NCI-H1417 (cell line): ENCODE measurements around the gene MIEF1.

Experiments used
- DNase-seq, 3 experiments: peaks; one replicate each; lab custom pipeline; 2025; lab: John Stamatoyannopoulos, UW

MIEF1 gene

DNA sequence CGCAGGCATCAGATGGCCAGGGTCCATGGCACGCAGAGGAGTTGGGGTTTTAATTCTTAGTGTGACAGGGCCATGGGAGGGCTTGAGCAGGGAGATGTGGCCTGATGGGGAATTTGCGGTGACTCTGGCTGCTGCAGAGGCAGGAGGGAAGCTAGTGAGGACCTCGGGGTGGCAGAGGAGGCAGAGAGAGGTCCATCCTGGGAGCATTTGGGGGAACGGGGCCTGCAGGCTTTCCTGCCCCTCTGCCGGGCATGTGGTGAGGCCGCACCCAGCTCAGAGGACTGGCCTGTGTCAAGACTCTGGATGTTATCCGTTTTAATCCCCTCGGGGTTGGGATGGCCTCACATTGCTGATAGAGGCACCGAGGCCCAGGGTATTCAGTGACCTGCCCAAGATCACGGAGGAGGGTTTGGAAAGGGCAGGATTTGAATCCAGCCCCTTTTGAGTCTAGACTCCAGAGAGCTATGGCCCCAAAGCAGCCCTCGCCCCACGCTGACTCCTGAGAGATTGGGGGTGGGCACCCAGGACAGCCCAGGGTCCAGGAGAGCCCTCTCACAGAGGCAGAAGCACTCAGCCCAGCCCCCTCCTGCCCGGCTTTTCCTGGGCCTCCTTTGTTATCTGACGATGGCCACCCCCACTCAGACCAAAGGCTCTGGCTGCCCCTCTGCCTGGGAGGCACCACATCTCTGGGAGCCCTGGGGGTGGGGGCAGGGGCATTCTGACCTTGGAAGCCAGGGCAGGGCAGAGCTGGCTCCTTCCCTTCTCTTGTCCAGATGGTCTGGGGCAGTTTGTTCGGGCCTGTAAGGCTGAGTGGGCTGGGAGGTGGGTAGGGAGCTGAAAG is 31.4 kb upstream of the MIEF1 start:
- no peak for DNase-seq

DNA sequence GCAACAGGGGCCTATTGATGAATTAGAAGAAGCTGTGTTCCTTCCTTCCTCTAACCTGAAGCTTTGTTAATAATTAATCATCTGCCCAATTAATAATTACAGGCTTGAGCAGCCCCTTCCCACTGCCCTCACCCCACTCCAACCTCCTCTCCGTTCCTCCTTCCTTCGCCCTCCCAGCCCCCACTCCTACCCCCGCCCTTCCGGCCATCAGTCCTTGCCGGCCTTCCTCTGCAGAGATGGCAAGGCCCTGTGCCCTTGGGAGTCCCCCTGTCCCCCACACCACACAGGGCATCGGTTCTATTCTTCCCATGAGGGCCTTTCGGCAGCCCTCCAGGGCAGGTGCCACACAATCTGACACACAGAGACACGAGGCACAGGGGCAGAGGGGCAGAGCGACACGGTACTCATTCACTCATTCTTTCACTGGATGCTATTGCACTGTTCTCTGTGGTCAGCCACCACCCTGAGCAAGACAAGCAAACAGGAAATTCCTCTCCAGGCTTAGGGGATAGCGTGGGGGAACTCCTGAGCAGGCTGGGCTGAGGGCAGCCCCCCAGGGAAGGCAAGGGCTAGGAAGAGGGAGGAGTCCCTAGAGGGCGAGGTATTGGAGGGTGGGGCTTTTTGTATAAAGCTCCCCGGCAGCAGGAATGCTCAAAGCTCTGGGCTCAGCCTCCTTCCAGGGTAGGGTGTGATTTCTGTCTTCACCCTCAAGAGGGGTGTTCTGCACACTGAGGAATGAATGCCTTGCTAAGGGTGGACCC is 30.5 kb upstream of the MIEF1 start:
- DNase-seq = no peak

DNA sequence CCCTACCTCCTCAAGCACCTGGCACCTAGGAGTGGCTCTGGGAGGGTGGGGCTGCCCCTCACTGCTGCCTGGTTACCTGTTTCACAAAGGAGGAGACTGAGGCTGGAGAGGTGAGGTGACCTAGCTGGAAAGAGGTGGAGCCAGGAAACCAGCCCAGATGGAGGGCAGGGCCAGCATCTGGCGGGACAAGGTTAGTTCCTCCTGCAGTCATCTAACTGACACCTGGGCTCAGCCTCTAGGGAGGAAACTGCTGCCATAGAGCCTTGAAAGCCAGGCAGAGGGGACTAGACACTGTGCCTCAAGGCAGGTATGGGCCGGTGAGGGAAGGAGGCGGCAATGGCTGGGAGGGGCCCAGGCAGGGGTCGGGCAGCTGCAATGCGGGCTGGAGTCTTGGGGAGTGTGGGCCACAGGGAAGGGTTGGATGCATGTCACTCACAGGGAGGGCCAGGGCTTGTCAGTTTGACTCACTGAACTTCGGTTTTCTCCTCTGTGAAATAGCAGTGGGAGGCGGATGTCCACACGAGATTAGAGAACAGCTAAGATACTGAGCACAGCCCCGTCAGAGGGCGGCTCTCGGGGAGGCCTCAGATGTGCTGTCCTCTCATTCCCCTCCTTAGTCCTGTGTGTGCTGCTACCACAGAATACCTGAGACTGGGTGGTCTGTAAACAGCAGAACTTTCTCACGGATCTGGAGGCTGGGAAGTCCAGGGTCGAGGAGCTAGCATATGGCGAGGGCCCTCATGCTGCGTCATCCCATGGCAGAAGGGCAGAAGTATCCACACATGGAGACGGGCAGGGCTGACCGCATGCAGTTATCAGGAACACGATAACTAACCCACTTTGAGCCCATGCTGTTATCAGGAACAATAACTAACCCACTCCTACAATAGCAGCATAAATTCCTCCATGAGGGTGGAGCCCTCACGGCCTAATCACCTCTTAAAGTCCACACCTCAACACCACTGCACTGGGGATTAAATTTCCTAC is 29.2 kb upstream of the MIEF1 start:
- DNase-seq = peak; percentile 27 to 69 (median 55)

DNA sequence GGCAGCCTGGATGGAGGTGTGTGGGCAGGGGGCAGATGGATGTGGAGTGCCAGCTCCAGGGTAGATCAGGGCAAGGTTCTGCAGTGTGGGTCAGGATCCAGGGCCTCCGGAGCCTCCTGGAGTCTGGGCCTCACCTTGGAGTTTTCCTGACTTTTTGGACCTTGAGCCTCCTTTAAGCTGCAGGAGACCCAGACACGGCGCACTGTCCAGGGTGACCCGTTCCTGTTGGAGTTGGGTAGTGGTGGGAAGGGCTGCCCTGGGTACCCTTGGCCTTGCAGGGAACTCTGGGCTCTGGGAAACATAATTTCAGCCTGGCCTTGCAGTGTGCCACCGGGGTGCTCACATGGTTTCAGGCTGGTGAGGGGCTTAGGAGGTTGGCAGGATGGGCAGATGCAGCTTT is 28.2 kb upstream of the MIEF1 start:
- no peak for DNase-seq

DNA sequence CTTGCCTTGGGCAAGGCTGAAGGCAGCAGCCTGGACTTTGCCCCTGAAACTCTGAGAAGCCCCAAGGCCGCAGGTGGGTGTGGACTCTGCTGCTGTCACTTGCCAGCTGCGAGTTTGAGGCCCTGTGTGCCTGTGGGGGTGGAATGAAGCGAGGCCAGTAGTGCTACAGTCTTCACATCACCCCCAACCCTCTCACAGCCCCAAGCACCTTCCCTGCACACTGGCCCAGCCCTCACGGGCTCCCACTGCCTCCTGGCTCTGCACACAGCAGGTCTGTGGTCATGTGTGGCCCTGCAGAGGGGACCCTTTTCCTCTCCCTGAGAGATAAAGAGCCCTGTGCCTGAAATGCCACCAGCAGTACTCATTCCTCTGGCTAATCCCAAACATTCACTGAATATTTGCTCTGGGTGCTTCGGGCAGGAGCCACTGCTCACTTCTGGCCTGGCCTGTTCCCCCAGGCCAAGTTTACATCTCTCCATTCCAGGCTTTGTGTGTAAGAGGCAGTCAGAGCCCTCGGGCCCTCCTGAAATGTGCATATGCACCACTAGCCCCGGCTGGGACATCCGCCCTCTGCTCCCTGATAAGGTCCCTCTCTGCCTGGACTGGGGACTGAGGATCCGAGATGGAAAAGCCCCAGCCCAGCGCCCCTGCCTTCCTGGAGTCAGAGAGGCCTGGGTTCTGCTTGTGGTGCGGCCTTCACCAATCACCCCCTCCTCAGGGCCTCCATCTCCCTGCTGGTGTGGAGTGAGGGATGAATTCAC is 27.6 kb upstream of the MIEF1 start:
- DNase-seq = no peak

DNA sequence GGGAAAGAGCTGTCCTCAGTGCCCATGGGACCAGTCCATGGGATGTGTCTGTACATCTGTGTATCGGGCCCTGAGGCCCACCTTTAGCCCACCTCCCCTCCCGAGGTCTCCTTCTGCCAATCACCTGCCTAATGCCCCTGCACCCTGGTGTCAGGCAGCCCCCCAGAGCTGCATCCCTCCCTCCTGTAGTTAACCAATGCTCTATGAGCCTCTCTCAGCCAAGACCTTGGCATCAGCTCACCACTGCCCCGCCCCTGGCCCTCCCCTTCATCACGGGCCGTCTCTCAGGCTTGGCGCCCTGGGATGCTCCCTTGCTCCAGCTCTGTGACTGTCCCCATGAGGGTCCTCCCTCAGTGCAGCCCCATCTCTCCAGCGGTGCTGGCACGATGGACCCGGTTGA is 26.8 kb upstream of the MIEF1 start:
- no peak for DNase-seq

DNA sequence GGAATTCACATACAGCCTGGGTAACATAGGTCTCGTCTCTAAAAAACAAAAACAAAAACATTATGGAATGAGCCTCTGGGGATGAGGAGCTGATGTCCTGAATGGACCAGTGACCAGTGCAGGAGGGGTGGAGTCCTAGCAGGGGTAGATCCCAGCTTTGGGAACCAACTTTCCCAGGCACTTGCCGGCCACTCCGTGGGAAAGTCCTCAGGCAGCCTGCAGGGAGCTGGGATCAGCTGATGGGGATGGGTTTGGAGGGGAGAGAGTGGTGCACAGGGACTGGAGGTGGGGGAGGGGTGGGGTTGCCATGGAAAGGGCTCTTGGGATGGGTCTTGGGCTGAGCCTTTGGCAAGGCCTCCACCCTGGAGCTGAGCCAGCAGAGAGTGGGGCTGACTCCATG is 26.2 kb upstream of the MIEF1 start:
- no peak for DNase-seq

DNA sequence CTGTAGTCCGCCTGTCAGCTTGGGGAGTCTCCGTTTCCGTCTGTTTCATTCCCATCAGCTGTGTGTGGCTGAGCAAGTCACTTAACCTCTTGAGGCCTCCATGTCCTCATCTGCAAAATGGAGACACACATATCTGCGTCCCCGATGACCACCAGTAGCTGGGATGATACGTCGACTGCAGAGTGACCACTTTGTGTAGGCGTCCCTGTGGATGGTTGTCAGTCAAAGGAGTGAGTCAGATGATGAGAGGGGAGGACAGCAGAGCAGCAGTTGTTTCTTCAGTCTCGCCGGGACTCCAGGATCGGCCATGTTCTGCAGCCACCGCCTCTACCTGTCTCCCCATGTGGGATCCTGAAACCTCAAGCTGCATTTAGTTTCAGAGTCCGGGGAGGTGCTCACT is 25.4 kb upstream of the MIEF1 start:
- DNase-seq = no peak

DNA sequence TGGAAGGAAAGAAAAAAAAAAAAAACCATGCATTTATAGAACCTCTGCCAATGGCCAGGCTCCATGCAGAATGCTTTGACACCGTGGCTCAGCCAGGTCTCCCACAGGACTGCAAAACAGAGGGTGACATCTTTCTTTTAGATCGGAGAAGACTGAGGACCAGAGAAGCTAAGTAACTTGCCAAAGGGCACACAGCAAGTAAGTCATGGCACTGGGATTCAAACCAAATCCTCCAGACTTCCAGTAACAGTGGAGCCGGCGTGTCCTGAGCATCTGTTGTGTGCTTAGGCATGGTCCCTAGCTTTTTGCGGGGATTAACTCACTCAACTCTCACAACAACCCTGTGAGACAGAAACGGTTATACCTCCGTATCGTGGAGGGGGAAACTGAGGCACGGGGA is 24.5 kb upstream of the MIEF1 start:
- no peak for DNase-seq

DNA sequence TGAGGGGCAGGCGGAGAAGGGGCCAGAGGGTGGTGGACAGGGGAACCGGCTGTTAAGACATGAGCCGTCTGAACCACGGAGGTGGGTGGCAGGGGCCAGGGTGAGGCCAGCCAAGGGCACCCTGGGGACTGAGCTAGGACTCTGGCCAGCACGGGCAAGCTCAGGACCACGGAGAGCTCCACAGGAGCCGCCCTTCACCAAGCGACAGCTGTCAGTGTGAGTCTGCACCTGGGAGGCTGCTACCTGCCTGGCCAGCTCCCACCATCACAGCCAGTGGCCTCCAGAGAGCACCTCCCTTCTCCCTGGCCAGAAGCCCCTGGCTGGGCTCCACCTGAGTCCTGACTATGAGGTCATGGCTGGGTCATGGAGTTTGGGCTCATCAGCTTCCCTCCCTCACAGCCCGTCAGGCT is 23.6 kb upstream of the MIEF1 start:
- no peak for DNase-seq

DNA sequence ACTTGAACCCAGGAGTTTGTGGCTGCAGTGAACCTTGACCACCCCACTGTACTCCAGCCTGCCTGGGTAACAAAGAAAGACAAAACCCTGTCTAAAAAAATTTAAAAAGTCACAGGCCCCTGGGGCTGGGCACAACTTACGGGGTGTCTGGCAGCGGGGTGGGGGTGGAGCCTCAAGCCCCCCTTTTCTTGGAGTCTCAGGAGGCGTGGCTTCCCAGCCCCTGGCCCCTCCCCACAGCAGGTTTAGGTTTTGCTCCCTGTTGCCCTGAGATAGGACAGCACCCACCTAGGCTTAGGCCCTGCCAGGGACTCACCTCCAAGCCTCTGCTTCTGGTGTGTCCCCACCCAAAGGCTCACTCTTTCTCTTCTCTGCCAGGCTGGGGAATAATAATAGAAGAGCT is 22.8 kb upstream of the MIEF1 start:
- DNase-seq = no peak

DNA sequence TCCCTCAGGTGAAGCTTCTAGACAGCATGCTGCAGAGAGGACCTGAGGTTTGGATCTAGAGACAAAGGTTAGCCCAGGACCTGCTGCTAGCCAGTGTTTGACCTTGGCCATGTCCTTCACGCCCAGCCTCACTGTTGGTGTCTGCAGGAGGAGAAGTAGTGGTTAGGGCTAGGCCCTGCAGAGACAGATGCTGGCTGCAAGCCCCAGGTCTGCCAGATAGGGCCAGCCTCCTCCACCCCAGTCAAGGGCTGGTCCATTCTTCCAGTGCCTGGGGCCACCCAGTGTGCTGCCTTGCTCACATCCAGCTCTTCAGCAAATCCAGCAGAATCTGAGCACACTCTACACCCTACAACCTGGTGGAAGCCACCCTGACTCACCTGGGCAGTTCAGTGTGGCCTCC is 21.5 kb upstream of the MIEF1 start:
- DNase-seq = no peak

DNA sequence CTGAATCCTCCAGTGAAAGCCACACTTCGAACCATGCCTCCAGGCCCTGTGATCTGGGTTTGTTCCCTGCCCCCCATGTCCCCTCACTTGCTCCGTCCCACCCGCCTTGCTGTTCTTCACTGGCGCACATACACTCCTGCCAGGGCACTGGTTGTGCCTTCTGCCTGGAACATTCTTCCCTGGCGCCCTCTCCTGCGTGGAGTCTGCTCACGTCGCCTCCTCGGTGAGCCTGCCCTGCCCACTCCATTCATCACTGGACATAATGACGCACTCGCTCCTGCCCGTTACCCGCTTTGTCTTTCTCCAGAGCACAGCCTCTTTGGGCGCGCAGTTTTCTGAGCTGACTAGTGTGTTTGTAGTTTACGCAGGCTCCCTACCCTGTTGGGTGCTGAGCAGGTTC is 21.0 kb upstream of the MIEF1 start:
- no peak for DNase-seq

DNA sequence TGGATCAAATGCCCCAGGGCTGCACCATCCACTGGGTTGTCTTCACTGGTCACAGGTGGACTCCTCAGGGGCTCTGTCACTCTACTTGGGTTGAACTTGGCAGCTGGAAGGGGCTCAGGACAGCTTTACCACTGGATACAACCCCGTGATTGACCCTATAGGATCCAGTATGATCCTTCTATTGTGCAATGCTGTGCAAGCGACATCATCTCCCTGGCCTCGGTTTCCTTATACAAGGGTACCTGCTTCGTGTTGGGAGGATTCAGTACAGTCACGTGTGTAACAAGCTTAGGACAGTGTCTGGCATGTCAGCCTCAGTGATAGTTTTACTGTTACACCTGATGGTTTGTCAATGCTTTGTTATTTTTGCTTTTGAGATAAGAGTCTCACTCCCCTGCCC is 20.5 kb upstream of the MIEF1 start:
- DNase-seq = no peak

DNA sequence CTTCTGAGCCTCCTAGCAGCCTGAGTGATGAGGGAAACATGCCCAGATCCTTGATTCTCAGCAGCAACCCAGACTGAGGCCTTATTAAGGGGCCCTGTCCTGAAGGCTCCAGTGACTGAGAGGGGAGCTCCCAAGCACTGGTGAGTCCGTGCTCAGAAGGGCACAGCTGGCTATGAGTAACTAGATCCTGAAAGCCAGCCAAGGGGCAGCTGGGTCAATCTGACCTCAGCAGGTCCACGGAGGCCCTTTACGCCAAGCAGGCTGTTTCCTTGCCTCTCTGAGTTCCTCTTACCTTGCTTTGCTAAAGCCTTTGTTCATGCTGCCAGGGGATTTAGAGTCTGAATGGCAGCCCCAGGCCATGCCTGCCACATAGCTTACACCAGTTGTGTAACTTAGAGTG is 19.3 kb upstream of the MIEF1 start:
- no peak for DNase-seq

DNA sequence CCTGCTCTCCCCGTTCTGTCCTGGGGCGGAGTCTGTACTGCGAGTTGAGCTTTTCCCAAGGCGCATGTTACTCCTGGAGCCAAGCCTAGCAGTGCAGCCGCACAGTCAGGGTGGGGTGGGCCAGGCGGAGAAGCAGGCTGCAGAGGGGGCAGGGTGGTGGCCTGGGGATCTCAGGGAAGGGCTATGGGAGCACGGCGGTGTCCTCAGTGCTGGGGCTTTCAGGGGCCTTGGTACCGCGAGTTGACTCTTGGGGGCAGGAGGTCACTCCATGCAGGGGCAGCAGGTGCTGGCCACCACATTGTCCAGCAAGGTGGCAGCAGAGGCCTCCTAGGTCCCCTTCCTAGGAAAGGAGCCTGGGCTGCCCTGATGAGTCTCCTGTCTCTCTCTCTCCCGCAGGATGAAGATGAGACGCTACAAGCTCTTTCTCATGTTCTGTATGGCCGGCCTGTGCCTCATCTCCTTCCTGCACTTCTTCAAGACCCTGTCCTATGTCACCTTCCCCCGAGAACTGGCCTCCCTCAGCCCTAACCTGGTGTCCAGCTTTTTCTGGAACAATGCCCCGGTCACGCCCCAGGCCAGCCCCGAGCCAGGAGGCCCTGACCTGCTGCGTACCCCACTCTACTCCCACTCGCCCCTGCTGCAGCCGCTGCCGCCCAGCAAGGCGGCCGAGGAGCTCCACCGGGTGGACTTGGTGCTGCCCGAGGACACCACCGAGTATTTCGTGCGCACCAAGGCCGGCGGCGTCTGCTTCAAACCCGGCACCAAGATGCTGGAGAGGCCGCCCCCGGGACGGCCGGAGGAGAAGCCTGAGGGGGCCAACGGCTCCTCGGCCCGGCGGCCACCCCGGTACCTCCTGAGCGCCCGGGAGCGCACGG is 14.9 kb upstream of the MIEF1 start:
- no peak for DNase-seq

DNA sequence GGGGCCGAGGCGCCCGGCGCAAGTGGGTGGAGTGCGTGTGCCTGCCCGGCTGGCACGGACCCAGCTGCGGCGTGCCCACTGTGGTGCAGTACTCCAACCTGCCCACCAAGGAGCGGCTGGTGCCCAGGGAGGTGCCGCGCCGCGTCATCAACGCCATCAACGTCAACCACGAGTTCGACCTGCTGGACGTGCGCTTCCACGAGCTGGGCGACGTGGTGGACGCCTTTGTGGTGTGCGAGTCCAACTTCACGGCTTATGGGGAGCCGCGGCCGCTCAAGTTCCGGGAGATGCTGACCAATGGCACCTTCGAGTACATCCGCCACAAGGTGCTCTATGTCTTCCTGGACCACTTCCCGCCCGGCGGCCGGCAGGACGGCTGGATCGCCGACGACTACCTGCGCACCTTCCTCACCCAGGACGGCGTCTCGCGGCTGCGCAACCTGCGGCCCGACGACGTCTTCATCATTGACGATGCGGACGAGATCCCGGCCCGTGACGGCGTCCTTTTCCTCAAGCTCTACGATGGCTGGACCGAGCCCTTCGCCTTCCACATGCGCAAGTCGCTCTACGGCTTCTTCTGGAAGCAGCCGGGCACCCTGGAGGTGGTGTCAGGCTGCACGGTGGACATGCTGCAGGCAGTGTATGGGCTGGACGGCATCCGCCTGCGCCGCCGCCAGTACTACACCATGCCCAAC is 14.1 kb upstream of the MIEF1 start:
- no peak for DNase-seq

DNA sequence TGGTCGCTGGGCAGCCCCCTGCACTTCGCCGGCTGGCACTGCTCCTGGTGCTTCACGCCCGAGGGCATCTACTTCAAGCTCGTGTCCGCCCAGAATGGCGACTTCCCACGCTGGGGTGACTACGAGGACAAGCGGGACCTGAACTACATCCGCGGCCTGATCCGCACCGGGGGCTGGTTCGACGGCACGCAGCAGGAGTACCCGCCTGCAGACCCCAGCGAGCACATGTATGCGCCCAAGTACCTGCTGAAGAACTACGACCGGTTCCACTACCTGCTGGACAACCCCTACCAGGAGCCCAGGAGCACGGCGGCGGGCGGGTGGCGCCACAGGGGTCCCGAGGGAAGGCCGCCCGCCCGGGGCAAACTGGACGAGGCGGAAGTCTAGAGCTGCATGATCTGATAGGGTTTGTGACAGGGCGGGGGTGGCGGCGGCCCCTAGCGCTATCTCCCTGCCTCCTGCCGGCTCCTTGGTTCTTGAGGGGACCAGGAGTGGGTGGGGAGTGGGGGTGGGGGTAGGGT is 13.5 kb upstream of the MIEF1 start:
- no peak for DNase-seq
